BLaER1 treated with 17β-estradiol and CSF1 and Interleukin-3, amounts not matched to agents 10 nM and 100 nM (cell line): ENCODE data around the gene GALNT9.
"Not testable (repeated sequence)": the region's sequence is repeated elsewhere in the genome, so short reads cannot be mapped to it uniquely, and the experiment has no call there.

Experiments used
- H3K27ac ChIP-seq, 11 experiments: shearing (Covaris generic); formaldehyde crosslinking; 2 replicates each; pipeline ENCODE4 v1.8.1; 2022
- H3K27me3 ChIP-seq, 11 experiments: shearing (Covaris generic); formaldehyde crosslinking; 2 replicates each; pipeline ENCODE4 v1.8.1; 2022
- H3K36me3 ChIP-seq, 11 experiments: shearing (Covaris generic); formaldehyde crosslinking; 2 replicates each; pipeline ENCODE4 v1.8.1; 2022
- H3K4me1 ChIP-seq, 10 experiments: shearing (Covaris generic); formaldehyde crosslinking; 2 replicates each; pipeline ENCODE4 v1.8.1; 2022
- H3K4me2 ChIP-seq, 11 experiments: shearing (Covaris generic); formaldehyde crosslinking; 2 replicates each; pipeline ENCODE4 v1.8.1; 2022
- H3K4me3 ChIP-seq, 10 experiments: shearing (Covaris generic); formaldehyde crosslinking; 2 replicates each; pipeline ENCODE4 v1.8.1; 2022
- H3K9ac ChIP-seq, 11 experiments: shearing (Covaris generic); formaldehyde crosslinking; 2 replicates each; pipeline ENCODE4 v1.8.1; 2022
- H3K9me3 ChIP-seq, 11 experiments: shearing (Covaris generic); formaldehyde crosslinking; replicated peaks in 1 of 11; 2 replicates each; pipeline ENCODE4 v1.8.1; 2022
- H4K20me1 ChIP-seq, 11 experiments: shearing (Covaris generic); formaldehyde crosslinking; 2 replicates each; pipeline ENCODE4 v1.8.1; 2022
- Cebpa-rat ChIP-seq, 11 experiments: shearing (Covaris generic); IDR thresholded peaks; 2 replicates each; pipeline ENCODE4 v1.8.1; 2022

Gene GALNT9

DNA sequence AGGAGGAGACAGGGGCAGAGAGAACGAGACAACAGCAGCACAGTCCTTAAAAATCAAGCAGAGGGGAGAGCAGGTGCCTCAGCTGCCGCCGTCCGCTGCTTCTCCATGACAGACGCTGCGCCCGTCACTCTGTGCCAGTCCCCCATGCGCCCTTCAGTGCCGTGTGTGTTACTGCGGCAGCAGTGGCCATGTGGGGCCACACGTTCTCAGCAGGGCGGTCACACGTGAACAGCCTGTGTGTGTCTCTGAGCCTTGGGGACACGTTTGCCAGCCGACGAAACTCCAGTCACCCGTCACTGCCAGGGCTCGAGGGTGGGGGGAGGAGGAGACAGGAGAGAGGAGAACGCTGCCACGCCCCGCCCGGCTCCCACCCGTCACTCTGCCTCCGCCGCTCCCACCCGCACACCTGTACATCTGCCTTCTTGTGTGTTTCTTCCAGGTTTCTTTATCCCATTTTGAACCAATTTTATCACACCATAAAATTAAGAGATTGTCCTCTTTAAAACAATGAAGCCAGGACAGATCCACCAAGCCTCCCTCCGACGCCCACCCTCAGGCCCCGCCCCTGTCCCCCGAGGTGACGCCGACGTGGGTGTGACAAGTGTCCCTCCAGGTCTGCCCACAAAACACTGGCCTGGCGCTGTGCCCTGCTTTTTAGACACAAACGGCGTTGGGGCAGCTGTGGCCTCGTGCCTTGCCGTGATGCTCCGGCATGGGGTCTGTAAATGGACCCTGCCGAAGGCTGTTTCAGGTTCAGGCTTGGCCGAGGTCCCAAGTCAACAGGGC lies 58.2 kb downstream of the GALNT9 start:
- no peaks in the 10 kb centered on the region for H3K36me3 ChIP-seq
- H3K9me3 ChIP-seq, result no peaks in the 10 kb centered on the region
- no peak overlapping the region for H3K4me3 ChIP-seq
- H3K4me2 ChIP-seq, result peak overlapping the region in 6 of 11 experiments; percentile 4 to 45 (median 27); a peak in 6 of 22 replicates
- H3K27me3 ChIP-seq, result peaks cover 24 to 37% (median 34%) of the 10 kb centered on the region in 11 experiments
- no peak for TF ChIP-seq Cebpa-rat (IDR thresholded peaks at IDR 0.05)
- H3K9ac ChIP-seq, result no peak overlapping the region
- H3K27ac ChIP-seq, result no peak overlapping the region
- peaks cover 0 to 29% (median 0%) of the 10 kb centered on the region in 11 experiments; a peak in 4 of 22 replicates for H4K20me1 ChIP-seq
- peaks cover 0 to 8% (median 2%) of the 10 kb centered on the region in 10 experiments; a peak in 5 of 20 replicates for H3K4me1 ChIP-seq

DNA sequence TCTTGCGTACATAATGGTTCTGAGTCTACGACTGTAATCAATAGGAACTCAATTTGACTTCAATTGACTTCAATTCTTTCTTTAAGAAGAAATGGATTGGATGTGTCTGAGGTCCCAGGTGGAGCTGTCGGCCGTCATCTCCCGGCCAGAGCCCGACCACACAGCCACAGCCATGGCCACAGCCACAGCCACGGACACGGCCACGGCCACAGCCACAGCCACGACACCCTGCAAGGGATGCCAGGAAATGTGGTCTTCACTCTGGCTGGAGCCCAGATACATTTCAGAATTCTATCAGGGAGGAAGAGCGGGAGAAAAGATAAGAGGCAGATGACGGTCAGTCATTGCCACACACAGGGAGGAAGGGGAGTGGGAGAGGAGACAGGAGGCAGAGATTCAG lies 58.9 kb downstream of the GALNT9 start:
- Histone ChIP-seq H3K4me1 (peaks cover 0 to 8% (median 2%) of the 10 kb centered on the region in 10 experiments; a peak in 5 of 20 replicates), H3K27me3 (peaks cover 24 to 37% (median 34%) of the 10 kb centered on the region in 11 experiments), H3K4me2 (peak overlapping the region in 6 of 11 experiments; percentile 4 to 45 (median 27); a peak in 6 of 22 replicates), H3K36me3 (no peaks in the 10 kb centered on the region), H3K9ac (no peak overlapping the region), H4K20me1 (peaks cover 0 to 25% (median 0%) of the 10 kb centered on the region in 11 experiments; a peak in 4 of 22 replicates), H3K27ac (no peak overlapping the region), H3K4me3 (no peak overlapping the region), H3K9me3 (no peaks in the 10 kb centered on the region)
- TF ChIP-seq Cebpa-rat (IDR thresholded peaks at IDR 0.05), result no peak

DNA sequence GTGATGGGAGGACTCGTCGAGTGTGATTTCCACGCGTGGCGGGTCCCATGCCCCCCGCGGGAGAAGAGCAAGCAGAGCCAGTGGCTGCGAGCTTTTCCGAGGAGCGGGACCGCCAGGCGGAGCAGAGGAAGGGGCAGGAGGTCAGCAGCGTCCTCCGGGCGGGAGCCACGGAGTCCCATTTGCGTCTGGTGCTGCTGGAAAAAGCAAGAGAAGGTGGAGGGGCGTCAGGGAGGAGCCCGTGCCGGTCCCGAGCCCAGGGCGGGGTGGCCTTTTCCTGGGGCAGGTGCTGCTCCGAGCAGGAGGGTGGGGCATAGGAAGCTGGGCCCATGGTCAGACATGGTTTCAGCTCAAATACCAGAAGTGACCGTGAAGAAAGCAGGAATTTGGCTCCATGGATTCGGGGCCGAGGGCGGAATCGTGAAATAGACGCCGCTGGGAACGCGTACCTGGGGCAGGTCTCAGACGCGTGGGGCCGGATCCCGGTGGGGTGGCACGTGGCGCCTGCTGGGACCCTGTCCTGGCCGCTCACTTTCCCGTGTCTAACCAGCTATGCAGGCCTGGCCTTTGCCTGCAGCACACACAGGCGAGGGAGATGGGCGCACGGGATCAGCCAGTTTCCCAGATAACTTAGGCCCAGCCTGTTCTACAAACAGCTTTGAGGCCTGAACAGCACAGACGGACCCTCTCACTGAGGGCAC lies 60.0 kb downstream of the GALNT9 start:
- Histone ChIP-seq H3K27me3 (peaks cover 24 to 37% (median 34%) of the 10 kb centered on the region in 11 experiments), H3K4me3 (no peak overlapping the region), H3K9me3 (no peaks in the 10 kb centered on the region), H3K4me1 (peaks cover 0 to 8% (median 2%) of the 10 kb centered on the region in 10 experiments; a peak in 5 of 20 replicates), H4K20me1 (peaks cover 0 to 23% (median 0%) of the 10 kb centered on the region in 11 experiments; a peak in 4 of 22 replicates), H3K4me2 (no peak overlapping the region), H3K36me3 (no peaks in the 10 kb centered on the region), H3K9ac (no peak overlapping the region), H3K27ac (no peak overlapping the region)
- TF ChIP-seq Cebpa-rat (IDR thresholded peaks at IDR 0.05), result no peak

DNA sequence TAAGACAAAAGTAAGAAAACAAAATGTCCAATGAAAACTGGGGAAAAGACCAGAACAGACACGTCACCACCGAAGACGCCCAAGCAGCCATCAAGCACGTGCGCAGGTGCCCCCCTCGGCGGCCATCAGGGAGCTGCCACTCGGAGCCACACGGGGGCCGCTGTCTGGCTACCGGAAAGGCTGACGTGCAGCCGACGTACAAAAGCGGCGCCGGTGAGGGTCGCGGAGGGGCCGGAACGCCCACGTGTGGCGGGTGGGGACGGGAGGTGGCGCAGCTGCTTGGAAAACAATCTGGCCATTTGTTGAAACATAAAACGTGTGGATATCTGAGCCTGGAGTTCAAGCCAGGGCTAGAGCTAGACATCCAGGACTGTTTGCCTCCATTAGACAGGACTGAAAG lies 60.7 kb downstream of the GALNT9 start:
- Histone ChIP-seq H3K27ac (no peak overlapping the region), H3K4me1 (peaks cover 0 to 10% (median 4%) of the 10 kb centered on the region in 10 experiments; a peak in 10 of 20 replicates), H3K9me3 (no peaks in the 10 kb centered on the region), H3K36me3 (no peaks in the 10 kb centered on the region), H3K9ac (no peak overlapping the region), H3K4me2 (no peak overlapping the region), H3K27me3 (peaks cover 24 to 37% (median 34%) of the 10 kb centered on the region in 11 experiments), H3K4me3 (no peak overlapping the region), H4K20me1 (peaks cover 0 to 23% (median 0%) of the 10 kb centered on the region in 11 experiments; a peak in 4 of 22 replicates)
- TF ChIP-seq Cebpa-rat (IDR thresholded peaks at IDR 0.05), result no peak

DNA sequence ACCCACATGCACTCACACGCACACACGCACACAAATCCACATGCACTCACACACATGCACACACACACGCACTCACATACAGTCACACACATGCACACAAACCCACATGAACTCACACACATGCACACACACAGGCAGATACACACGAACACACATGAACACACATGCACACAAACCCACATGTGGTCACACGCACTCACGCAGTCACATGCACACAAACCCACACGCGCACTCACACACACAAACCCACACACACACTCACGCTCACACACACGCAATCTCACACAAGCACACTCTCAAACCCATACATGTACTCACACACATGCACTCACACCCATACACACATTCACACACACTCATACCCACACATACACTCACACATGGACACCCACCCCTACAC lies 61.5 kb downstream of the GALNT9 start:
- Histone ChIP-seq H3K27ac (no peak overlapping the region), H3K36me3 (no peaks in the 10 kb centered on the region), H3K4me2 (no peak overlapping the region), H4K20me1 (peaks cover 0 to 25% (median 0%) of the 10 kb centered on the region in 11 experiments; a peak in 4 of 22 replicates), H3K9me3 (no peaks in the 10 kb centered on the region), H3K4me1 (peaks cover 7 to 18% (median 11%) of the 10 kb centered on the region in 10 experiments; a peak in 19 of 20 replicates), H3K9ac (no peak overlapping the region), H3K4me3 (no peak overlapping the region), H3K27me3 (peaks cover 24 to 37% (median 34%) of the 10 kb centered on the region in 11 experiments)
- TF ChIP-seq Cebpa-rat (IDR thresholded peaks at IDR 0.05), result no peak

DNA sequence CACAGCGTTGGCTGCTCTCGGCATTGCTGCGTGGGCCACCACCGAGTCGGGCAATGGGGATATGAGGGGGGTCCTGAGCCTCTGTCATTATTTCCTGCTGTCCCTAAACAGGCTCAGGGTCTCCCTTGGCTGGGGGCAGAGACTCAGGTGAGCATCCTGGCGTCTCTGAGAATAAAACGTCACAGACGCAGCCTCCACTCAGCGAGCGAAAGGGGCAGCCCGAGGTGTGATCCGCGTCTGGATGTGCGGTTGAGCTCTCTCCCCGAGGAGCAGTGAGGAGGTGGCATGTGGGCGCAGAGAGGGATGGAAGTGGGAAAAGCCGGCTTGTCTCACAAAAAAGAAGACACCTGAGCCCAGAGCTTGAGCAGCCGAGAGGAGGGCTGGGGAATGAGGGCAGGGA lies 62.6 kb downstream of the GALNT9 start:
- TF ChIP-seq Cebpa-rat (IDR thresholded peaks at IDR 0.05), result no peak
- H3K9ac ChIP-seq, result no peak overlapping the region

DNA sequence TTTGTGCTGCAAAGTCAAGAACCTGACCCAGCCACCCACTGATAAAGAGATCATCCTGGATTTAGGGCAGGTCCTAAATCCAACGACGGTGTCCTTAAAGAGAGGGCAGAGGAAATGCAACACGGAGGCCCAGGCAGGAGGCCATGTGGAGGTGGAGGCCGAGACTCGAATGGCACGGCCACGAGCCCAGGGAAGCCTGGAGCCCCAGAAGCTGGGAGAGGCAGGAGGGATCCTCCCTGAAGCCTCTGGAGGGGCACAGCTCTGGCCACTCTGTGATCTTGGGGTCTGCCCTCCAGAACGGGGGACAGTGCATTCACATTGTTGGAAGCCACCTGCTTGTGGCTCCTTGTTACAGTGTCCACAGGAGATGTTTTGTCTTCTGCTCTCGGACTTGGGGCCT lies 63.0 kb downstream of the GALNT9 start:
- Histone ChIP-seq H3K9me3 (no peaks in the 10 kb centered on the region), H3K27ac (no peak overlapping the region), H3K27me3 (peaks cover 14 to 27% (median 22%) of the 10 kb centered on the region in 11 experiments), H3K9ac (no peak overlapping the region), H3K4me3 (no peak overlapping the region), H4K20me1 (peaks cover 0 to 33% (median 0%) of the 10 kb centered on the region in 11 experiments; a peak in 4 of 22 replicates), H3K4me1 (peaks cover 10 to 33% (median 23%) of the 10 kb centered on the region in 10 experiments), H3K4me2 (no peak overlapping the region), H3K36me3 (no peaks in the 10 kb centered on the region)
- TF ChIP-seq Cebpa-rat (IDR thresholded peaks at IDR 0.05), result no peak

More for the DNA sequence above, 62.6 kb downstream of the GALNT9 start:
- no peak overlapping the region for H3K4me2 ChIP-seq
- H3K4me1 ChIP-seq, result peaks cover 10 to 29% (median 20%) of the 10 kb centered on the region in 10 experiments
- no peaks in the 10 kb centered on the region for H3K36me3 ChIP-seq
- H3K4me3 ChIP-seq, result no peak overlapping the region
- H3K27me3 ChIP-seq, result peaks cover 19 to 31% (median 26%) of the 10 kb centered on the region in 11 experiments
- H3K9me3 ChIP-seq, result no peaks in the 10 kb centered on the region
- H3K27ac ChIP-seq, result no peak overlapping the region
- H4K20me1 ChIP-seq, result peaks cover 0 to 33% (median 0%) of the 10 kb centered on the region in 11 experiments; a peak in 4 of 22 replicates

DNA sequence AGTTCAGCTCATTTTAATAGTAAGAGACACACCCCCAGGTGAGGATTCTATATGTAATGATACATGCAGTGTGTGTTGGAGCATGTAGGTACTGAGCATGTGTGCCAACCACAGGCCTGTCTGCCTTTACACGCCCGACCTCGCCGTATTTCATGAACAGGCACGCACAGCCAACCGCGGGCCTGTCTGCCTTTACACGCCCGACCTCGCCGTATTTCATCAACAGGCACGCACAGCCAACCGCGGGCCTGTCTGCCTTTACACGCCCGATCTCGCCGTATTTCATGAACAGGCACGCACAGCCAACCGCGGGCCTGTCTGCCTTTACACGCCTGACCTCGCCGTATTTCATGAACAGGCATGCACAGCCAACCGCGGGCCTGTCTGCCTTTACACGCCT lies 63.6 kb downstream of the GALNT9 start:
- H3K36me3 ChIP-seq, H3K4me3 ChIP-seq, H3K4me2 ChIP-seq, H3K9ac ChIP-seq, H3K27ac ChIP-seq, H3K9me3 ChIP-seq: not testable (repeated sequence)
- Histone ChIP-seq H3K4me1 (peaks cover 10 to 36% (median 25%) of the 10 kb centered on the region in 10 experiments), H3K27me3 (peaks cover 9 to 21% (median 16%) of the 10 kb centered on the region in 11 experiments), H4K20me1 (peaks cover 0 to 31% (median 0%) of the 10 kb centered on the region in 11 experiments; a peak in 4 of 22 replicates)
